Ovary (tissue), 3 donors: ENCODE data around the gene PTPRH.

Experiments
- POLR2A ChIP-seq: fragments of 450-650 bp; IDR thresholded peaks from one replicate; pipeline ENCODE4 v1.6.1; 2017; ENCODE audit warnings: antibody characterized with exemption, mild to moderate bottlenecking, moderate library complexity
- TF ChIP-seq, protein P1 (sequence below), 3 donors: fragments of 450-650 bp in 2 of 3; fragments of 200-600 bp in 1 of 3; IDR thresholded peaks; one replicate each; pipeline versions ENCODE4 v1.5.1 to v1.8.0; 2016 to 2022; ENCODE audit warnings: antibody characterized with exemption in 3 of 3, mild to moderate bottlenecking in 1 of 3
- donor health status: DM: no; HTN: no; CAD: no.

DNA sequence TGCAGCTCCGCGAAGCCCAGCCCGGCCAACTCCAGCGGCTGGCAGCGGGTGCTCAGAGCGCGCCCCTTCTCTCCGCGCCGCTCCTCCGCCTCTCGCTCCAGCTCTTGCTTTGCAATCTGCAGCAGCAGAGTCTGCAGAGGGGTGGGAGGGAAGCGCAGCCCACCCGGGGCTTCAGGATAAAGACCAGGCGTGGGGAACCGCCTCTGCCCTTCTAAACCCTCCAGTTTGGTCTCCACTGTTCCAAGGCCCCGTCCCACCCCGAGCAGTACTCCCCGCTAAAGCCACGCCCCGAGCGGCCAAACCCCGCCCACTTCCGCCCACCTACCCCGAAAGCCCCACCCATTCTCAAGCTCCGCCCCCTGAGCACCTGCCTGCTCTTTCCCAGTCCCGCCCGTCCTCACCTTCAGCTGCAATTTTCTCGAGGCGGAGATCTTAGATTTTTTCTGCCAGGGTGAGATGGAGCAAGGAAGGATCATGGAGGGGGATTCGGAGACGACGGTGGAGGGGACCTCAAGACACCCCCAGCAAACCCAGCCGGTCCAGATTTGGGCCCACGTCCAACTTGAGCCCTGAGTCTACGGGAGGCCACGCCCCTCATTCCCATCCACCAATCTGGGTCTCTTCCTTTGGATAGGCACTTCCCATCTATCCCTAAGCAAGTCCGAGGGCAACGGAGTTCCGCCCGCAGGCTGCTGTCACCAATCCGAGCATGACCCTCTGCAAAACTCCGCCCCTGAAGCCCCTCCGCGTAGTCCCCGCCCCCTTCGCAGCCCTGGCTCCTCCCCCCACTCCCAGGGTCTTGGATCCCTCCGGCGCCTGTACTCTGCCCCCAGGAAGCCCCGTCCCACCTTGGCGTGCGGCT, 52.9 kb downstream of the PTPRH start:
- TF ChIP-seq, protein P1, sequence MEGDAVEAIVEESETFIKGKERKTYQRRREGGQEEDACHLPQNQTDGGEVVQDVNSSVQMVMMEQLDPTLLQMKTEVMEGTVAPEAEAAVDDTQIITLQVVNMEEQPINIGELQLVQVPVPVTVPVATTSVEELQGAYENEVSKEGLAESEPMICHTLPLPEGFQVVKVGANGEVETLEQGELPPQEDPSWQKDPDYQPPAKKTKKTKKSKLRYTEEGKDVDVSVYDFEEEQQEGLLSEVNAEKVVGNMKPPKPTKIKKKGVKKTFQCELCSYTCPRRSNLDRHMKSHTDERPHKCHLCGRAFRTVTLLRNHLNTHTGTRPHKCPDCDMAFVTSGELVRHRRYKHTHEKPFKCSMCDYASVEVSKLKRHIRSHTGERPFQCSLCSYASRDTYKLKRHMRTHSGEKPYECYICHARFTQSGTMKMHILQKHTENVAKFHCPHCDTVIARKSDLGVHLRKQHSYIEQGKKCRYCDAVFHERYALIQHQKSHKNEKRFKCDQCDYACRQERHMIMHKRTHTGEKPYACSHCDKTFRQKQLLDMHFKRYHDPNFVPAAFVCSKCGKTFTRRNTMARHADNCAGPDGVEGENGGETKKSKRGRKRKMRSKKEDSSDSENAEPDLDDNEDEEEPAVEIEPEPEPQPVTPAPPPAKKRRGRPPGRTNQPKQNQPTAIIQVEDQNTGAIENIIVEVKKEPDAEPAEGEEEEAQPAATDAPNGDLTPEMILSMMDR (IDR thresholded peaks at IDR 0.05): no peak
- no peak for TF ChIP-seq POLR2A
